Activated T-cell treated with anti-CD3 and anti-CD28 coated beads, Interleukin-2, amount 50 U/mL, for 4 hours (primary cell): ENCODE measurements around the gene SPTA1. TPM values are rescaled to one million over a fixed set of nuclear protein-coding genes. Genes with fewer than 3 reads are reported as not detected.

Experiments used
- ATAC-seq, 2 donors: fragments of 200-7000 bp; cut with Tn5 transposase; one replicate each; pipeline ENCODE4 v1.10.0; 2021
- DNase-seq: peaks from one replicate; pipeline ENCODE4 v3.0.0-alpha.2; 2020
- H3K27me3 Mint-ChIP-seq: one replicate; pipeline ENCODE4 v1.8.0; 2021; ENCODE audit warnings: low read depth, mixed read lengths
- H3K36me3 Mint-ChIP-seq: one replicate; pipeline ENCODE4 v1.8.0; 2022; ENCODE audit warnings: mixed read lengths; ENCODE audit not compliant: insufficient read depth
- H3K4me1 Mint-ChIP-seq: one replicate; pipeline ENCODE4 v1.8.0; 2021; ENCODE audit warnings: low read depth, mixed read lengths
- H3K4me3 Mint-ChIP-seq: one replicate; pipeline ENCODE4 v1.8.0; 2021; ENCODE audit warnings: mild to moderate bottlenecking, moderate library complexity, mixed read lengths
- H3K9me3 Mint-ChIP-seq: one replicate; pipeline ENCODE4 v1.8.0; 2021; ENCODE audit warnings: mixed read lengths
- total RNA-seq, 3 donors: library from RNA; stranded (reverse); gene quantifications; one replicate each; pipeline ENCODE4 v1.2.1, GENCODE V29; 2021

The SPTA1 gene
- total RNA-seq, 3 donors from 2014 or later, result 0.40 TPM; not detected in 1

DNA sequence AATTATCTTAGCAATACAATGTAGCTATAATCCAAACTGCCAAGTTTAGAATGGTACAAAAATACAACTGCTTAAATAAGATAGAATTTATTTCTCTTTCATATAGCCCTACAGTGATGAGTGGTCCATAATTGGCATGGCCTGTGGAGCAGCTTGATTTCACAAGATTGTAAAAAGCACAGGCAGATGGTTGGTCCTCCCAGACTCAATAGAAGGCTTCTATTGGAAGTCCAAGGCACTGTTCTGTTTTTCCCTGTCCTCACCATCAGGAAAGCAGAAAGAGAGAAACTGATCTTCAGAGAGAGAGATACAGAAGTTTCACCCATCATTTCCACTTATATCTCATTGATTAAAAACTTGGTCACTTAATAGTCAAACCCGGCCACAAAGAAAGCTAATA is 114.3 kb downstream of the SPTA1 start:
- peaks cover 11% of the 10 kb centered on the region for H3K27me3 Mint-ChIP-seq
- H3K36me3 Mint-ChIP-seq, result no peaks in the 10 kb centered on the region
- no peak overlapping the region for H3K4me3 Mint-ChIP-seq
- DNase-seq, result no peak
- ATAC-seq, result no peak
- no peaks in the 10 kb centered on the region for H3K9me3 Mint-ChIP-seq
- no peaks in the 10 kb centered on the region for H3K4me1 Mint-ChIP-seq

DNA sequence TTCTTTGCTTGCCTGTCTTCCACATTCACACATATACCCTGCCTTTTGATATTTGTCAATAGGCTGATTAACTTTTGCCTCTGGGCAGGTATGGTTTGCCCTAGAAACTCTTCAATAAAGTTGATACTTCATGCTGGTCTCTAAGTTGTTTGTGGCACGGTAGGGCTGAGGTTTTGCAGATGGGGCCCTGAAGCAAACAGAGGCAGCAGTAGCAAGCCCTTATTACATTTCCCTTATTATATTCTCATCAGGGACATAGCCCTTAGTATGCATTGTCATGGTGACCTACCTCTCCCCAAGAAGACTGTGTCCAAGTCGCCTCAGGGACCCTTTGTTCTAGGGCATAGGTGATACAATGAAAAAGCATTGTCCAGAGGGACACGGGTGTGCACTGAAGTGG is 116.0 kb downstream of the SPTA1 start, which contains the start of gene OR6P1:
Gene OR6P1 (minus strand): TSS at position 101 of the 400 bp plus-strand sequence. CDS start 6,976 bp downstream, outside the sequence.
- H3K4me3 Mint-ChIP-seq, result no peak within 1 kb of the TSS
- no peaks in the 10 kb centered on the region for H3K36me3 Mint-ChIP-seq
- no peak for ATAC-seq
- H3K27me3 Mint-ChIP-seq, result peaks cover 17% of the 10 kb centered on the region
- H3K4me1 Mint-ChIP-seq, result no peaks in the 10 kb centered on the region
- DNase-seq, result no peak
- H3K9me3 Mint-ChIP-seq, result no peaks in the 10 kb centered on the region

DNA sequence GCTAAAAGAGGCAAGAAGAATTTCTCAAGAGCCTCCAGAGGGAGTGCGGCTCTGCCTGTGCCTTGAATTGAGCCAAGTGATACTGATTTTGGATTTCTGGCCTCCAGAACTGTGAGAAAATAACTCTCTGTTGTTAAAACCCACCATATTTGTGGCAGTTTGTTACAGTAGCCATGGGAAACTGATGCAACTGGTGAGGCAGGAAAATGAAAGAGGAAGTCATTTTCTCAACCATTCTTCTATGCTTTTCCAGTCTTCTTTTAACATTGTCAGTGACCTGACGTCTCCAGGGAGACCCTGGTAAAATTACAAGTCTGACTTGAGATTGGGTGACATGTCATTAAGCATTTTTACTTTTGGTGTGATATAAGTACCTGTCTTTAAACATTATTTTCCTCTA is 121.9 kb downstream of the SPTA1 start:
- DNase-seq (no peak), ATAC-seq (no peak)
- no peaks in the 10 kb centered on the region for H3K9me3 Mint-ChIP-seq
- H3K4me3 Mint-ChIP-seq, result no peak overlapping the region
- peaks cover 30% of the 10 kb centered on the region for H3K27me3 Mint-ChIP-seq
- H3K36me3 Mint-ChIP-seq, result no peaks in the 10 kb centered on the region
- no peaks in the 10 kb centered on the region for H3K4me1 Mint-ChIP-seq

DNA sequence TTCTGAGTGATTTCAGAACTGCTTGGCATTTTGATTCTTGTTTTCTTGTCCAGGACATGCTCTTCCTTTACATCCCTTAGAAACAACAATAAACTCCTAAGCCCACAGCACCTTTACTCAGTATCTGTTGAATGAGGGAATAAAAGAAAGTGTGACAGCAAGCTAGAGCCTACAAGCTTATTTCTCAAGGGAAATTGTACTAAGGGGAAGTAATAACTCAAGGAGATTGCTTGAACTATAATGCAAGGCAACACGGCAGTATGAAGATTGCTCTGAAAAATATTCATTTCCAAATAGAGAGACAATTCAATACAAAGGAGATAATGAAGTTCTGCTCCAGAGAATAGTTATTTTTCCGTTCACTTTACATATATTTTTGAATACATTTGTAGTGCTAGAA is 122.7 kb downstream of the SPTA1 start:
- Mint-ChIP-seq H3K27me3 (peaks cover 30% of the 10 kb centered on the region), H3K4me1 (no peaks in the 10 kb centered on the region), H3K9me3 (no peaks in the 10 kb centered on the region), H3K4me3 (no peak overlapping the region), H3K36me3 (no peaks in the 10 kb centered on the region)
- DNase-seq, result no peak
- no peak for ATAC-seq

Other genes starting within 250 kb of the SPTA1 start
- not detected for gene OR10K1, start 224.9 kb downstream of the SPTA1 start, total RNA-seq
- gene OR10R2, start 214.5 kb downstream of the SPTA1 start, total RNA-seq, result not detected
- not detected for gene OR6Y1, start 132.3 kb downstream of the SPTA1 start, total RNA-seq
- gene OR6P1, start 116.1 kb downstream of the SPTA1 start, total RNA-seq, result not detected
- gene OR10X1, start 106.8 kb downstream of the SPTA1 start, total RNA-seq, result not detected
- gene OR10Z1, start 81.4 kb downstream of the SPTA1 start, total RNA-seq, result not detected
- not detected for gene OR6K2, start 13.9 kb upstream of the SPTA1 start, total RNA-seq
- not detected for gene OR6K3, start 34.0 kb upstream of the SPTA1 start, total RNA-seq
- gene OR6K6, start 68.0 kb upstream of the SPTA1 start, total RNA-seq, result not detected
- not detected for gene OR6N1, start 85.5 kb upstream of the SPTA1 start, total RNA-seq
- gene OR6N2, start 94.5 kb upstream of the SPTA1 start, total RNA-seq, result not detected
- under 1 TPM in 1 of 3 donors, not detected in 2; 0.13 TPM for gene MNDA, start 144.6 kb upstream of the SPTA1 start, total RNA-seq
- gene PYHIN1, start 244.8 kb upstream of the SPTA1 start, total RNA-seq, result 1 to 10 TPM; 2.5 to 5.3 (median 5.2) TPM